ENCODE measurements around the gene IL27RA. TPM values are rescaled to one million over a fixed set of nuclear protein-coding genes. Genes with fewer than 3 reads are reported as not detected.

Gene IL27RA
- total and polyA plus RNA-seq, 8 donors: 0.88 to 8.2 (median 1.9) TPM

DNA sequence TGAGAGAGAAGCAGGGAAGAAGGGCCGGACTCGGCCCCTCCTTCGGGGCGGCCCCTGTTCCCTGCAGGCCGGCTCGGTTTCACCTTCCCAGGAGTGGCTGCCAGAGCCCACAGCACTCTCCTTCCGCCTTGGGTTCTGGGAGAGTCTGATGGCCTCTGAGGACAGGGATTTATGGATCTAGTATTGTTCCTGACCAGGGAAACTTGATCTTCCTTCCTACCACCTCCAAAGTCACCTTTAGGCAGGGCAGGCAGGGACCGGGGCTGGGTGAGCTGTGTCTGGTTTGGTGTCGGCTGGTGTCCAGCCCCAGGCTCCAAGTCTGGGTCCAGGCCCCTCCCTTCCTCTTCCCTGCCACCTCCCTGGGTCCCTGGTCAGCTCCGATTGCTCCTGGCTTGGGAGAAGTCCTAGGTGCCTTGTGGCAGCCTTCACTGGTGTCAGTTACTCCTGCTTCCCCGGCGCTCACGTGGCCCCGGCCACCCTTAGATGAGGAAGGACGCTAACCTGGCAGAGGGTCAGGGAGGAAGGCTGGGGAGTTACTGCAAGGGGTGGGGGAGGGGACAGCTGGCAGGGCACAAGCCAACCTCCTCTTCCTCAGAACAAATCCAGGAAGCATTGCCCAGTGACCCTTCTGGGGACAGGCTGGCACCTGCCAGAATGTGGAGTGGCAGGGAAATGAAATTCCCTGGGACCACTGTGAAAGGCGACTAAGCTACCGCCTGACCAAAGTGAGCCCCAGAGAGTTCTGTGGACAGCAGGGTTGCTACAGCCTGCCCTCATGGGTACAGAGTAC lies 44.3 kb upstream of the IL27RA start:
- Histone ChIP-seq H3K9me3 (no peaks in the 10 kb centered on the region), H3K27ac (peak overlapping the region in 3 of 4 donors; percentile 55 to 72 (median 70)), H3K36me3 (peaks cover 0 to 8% (median 0%) of the 10 kb centered on the region in 3 donors), H3K27me3 (no peaks in the 10 kb centered on the region), H3K4me3 (no peak overlapping the region), H3K4me1 (no peaks in the 10 kb centered on the region)
- intact Hi-C loops (cut with DNase I): no loop called here
- DNase-seq (peak in 1 of 6 donors; percentile 43), FAIRE-seq (no peak), ATAC-seq (peak in 2 of 4 donors; percentile 13 to 47)
- TF ChIP-seq, protein P1, sequence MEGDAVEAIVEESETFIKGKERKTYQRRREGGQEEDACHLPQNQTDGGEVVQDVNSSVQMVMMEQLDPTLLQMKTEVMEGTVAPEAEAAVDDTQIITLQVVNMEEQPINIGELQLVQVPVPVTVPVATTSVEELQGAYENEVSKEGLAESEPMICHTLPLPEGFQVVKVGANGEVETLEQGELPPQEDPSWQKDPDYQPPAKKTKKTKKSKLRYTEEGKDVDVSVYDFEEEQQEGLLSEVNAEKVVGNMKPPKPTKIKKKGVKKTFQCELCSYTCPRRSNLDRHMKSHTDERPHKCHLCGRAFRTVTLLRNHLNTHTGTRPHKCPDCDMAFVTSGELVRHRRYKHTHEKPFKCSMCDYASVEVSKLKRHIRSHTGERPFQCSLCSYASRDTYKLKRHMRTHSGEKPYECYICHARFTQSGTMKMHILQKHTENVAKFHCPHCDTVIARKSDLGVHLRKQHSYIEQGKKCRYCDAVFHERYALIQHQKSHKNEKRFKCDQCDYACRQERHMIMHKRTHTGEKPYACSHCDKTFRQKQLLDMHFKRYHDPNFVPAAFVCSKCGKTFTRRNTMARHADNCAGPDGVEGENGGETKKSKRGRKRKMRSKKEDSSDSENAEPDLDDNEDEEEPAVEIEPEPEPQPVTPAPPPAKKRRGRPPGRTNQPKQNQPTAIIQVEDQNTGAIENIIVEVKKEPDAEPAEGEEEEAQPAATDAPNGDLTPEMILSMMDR (IDR thresholded peaks at IDR 0.05): no peak
- 72 to 79% methylated on average over 17 of the region's 17 CpGs for WGBS, 2 donors

DNA sequence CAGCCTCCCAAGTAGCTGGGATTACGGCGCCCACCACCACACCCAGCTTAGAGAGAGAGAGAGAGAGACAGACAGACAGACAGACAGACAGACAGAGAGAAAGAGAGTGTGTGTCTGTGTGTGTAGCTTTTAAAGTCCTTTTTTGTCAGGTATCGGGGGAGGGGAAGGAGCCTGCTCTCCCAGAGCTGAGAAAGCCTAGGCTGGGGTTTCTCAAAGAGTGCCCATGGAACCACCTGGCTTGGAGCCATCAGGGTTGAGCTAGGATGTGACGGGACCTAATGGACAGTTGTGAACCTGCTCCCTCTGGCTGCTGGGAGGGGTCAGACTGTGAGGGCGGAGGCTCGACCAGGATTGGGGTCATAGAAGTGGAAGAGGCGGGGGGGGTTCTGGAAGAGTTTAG lies 42.1 kb upstream of the IL27RA start:
- no peaks in the 10 kb centered on the region for H3K27me3 ChIP-seq
- H3K9me3 ChIP-seq: no peaks in the 10 kb centered on the region
- no peak overlapping the region for H3K4me3 ChIP-seq
- TF ChIP-seq, protein P1 (IDR thresholded peaks at IDR 0.05): no peak
- no peak for DNase-seq
- no peak for FAIRE-seq
- H3K36me3 ChIP-seq: peaks cover 0 to 5% (median 0%) of the 10 kb centered on the region in 3 donors
- H3K4me1 ChIP-seq: no peaks in the 10 kb centered on the region
- 89 to 97% methylated on average over 7 of the region's 7 CpGs for WGBS, 2 donors
- intact Hi-C loops (cut with DNase I): no loop called here
- no peak for ATAC-seq
- no peak overlapping the region for H3K27ac ChIP-seq

DNA sequence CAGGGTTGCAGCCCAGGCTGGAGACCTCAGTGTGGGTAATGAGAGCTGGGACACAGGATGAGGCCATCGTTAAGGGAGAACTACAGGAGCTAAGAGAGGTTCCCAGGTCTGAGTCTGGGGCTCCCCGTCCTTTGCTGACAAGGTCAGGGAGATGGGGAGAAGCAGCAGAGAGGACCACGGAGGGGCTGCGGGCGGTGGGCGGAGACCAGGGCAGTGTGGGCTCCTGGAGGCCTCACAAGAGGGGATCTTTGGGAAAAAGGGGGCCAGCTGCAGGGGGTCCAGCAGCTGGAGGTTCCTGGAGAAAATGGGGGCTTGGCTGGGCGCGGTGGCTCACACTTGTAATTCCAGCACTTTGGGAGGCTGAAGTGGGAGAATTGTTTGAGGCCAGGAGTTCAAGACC lies 41.5 kb upstream of the IL27RA start:
- no peaks in the 10 kb centered on the region for H3K9me3 ChIP-seq
- ATAC-seq (no peak), DNase-seq (no peak), FAIRE-seq (no peak)
- H3K27me3 ChIP-seq: no peaks in the 10 kb centered on the region
- no peak overlapping the region for H3K4me3 ChIP-seq
- TF ChIP-seq, protein P1 (IDR thresholded peaks at IDR 0.05): no peak
- H3K27ac ChIP-seq: no peak overlapping the region
- H3K36me3 ChIP-seq: peaks cover 0 to 5% (median 0%) of the 10 kb centered on the region in 3 donors
- intact Hi-C loops (cut with DNase I): no loop called here
- H3K4me1 ChIP-seq: peaks cover 0 to 3% (median 0%) of the 10 kb centered on the region in 3 donors
- whole genome bisulfite sequencing, 2 donors: 94% methylated on average over 8 of the region's 8 CpGs

DNA sequence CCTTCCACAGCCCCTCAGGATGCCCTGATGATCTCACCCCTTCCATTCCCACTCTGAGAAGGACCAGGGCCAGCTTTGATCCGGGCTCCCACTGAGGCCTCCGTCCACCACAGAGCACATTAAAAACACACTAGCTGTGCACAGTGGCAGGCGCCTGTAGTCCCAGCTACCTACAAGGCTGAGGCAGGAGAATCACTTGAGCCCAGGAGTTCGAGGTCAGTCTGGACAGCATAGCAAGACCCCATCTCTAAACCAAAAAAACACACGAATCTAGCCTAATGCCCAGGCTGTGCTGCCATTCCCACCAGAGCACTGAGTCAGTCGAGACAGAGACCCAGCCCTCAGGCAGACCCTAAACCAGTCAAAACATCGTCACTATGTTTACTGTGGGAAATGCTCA lies 39.5 kb upstream of the IL27RA start:
- no peaks in the 10 kb centered on the region for H3K27me3 ChIP-seq
- intact Hi-C loops (cut with DNase I): no loop called here
- H3K4me3 ChIP-seq: no peak overlapping the region
- ATAC-seq: no peak
- FAIRE-seq: no peak
- H3K9me3 ChIP-seq: no peaks in the 10 kb centered on the region
- TF ChIP-seq, protein P1 (IDR thresholded peaks at IDR 0.05): no peak
- H3K27ac ChIP-seq: no peak overlapping the region
- H3K4me1 ChIP-seq: peaks cover 0 to 5% (median 0%) of the 10 kb centered on the region in 3 donors
- no peak for DNase-seq
- WGBS, 2 donors: 90 to 96% methylated on average over 7 of the region's 7 CpGs
- H3K36me3 ChIP-seq: peaks cover 0 to 5% (median 0%) of the 10 kb centered on the region in 3 donors

All from pancreas (tissue), 10 donors.